Panc1 (cell line): Measurements from ENCODE around the gene CD44.

Experiments
- POLR2AphosphoS5 ChIP-seq: IDR thresholded peaks from 2 replicates; pipeline ENCODE4 v1.6.1; 2012; ENCODE audit warnings: mild to moderate bottlenecking, low read depth, low read length, moderate library complexity
- SIN3A ChIP-seq: IDR thresholded peaks from 2 replicates; pipeline ENCODE4 v1.6.1; 2012; ENCODE audit warnings: low read depth, mild to moderate bottlenecking, low read length, moderate library complexity, borderline replicate concordance; ENCODE audit not compliant: insufficient read depth
- TCF7L2 ChIP-seq: IDR thresholded peaks from 2 replicates; pipeline ENCODE4 v1.6.1; 2011; ENCODE audit warnings: mild to moderate bottlenecking, low read depth, low read length, inconsistent platforms
- TF ChIP-seq, protein P1 (sequence below): fragments of 450-650 bp; IDR thresholded peaks from 2 replicates; pipeline ENCODE4 v1.5.1; 2017; ENCODE audit warnings: mild to moderate bottlenecking
- TF ChIP-seq, protein P2 (sequence below), 2 experiments: IDR thresholded peaks; 2 replicates each; pipeline ENCODE4 v1.6.1; 2011 to 2012; ENCODE audit warnings: low read depth in 2 of 2, control low read depth in 1 of 2, low read length in 1 of 2, mild to moderate bottlenecking in 1 of 2, moderate library complexity in 1 of 2; ENCODE audit not compliant: insufficient read depth in 1 of 2

DNA sequence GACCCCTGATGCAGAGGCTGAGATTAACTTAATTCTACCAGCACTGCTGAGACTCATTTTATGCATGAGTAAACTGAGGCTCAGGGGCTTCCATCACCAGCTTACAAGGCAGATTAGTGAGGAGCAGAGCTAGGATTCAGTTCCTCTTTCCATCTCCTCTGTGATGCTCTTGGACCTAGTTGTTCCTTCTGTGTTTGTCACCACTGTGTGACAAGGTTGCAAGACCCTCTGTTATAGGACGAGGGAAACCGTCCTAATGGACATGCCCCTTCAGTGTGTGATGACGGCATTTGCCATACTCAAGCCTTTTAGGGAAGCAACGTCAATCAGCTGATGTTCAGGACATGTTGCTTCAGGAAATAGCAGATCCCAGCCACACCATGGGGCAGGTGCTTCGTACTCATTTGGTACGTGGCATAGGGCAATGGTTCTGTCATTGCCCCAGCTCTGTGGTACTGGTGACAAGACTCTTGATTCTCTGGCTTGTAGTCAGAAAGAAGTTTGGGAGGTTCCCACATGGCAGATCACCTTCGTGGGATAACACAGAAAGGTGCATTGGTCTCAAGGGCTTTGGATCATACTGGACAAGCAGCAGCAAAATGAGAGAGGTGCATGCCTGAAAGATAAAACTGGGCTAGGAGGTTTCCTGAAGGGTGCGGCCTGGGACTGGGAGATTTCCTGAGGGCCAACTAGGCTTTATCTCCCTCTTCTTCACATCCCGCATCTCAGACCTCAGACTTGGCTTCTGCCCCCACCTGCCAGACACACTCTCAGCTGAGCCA, 23.9 kb upstream of the CD44 start:
- TF ChIP-seq, protein P1, sequence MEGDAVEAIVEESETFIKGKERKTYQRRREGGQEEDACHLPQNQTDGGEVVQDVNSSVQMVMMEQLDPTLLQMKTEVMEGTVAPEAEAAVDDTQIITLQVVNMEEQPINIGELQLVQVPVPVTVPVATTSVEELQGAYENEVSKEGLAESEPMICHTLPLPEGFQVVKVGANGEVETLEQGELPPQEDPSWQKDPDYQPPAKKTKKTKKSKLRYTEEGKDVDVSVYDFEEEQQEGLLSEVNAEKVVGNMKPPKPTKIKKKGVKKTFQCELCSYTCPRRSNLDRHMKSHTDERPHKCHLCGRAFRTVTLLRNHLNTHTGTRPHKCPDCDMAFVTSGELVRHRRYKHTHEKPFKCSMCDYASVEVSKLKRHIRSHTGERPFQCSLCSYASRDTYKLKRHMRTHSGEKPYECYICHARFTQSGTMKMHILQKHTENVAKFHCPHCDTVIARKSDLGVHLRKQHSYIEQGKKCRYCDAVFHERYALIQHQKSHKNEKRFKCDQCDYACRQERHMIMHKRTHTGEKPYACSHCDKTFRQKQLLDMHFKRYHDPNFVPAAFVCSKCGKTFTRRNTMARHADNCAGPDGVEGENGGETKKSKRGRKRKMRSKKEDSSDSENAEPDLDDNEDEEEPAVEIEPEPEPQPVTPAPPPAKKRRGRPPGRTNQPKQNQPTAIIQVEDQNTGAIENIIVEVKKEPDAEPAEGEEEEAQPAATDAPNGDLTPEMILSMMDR: no peak
- TF ChIP-seq POLR2AphosphoS5 (no peak), SIN3A (no peak), TCF7L2 (no peak)
- TF ChIP-seq, protein P2, sequence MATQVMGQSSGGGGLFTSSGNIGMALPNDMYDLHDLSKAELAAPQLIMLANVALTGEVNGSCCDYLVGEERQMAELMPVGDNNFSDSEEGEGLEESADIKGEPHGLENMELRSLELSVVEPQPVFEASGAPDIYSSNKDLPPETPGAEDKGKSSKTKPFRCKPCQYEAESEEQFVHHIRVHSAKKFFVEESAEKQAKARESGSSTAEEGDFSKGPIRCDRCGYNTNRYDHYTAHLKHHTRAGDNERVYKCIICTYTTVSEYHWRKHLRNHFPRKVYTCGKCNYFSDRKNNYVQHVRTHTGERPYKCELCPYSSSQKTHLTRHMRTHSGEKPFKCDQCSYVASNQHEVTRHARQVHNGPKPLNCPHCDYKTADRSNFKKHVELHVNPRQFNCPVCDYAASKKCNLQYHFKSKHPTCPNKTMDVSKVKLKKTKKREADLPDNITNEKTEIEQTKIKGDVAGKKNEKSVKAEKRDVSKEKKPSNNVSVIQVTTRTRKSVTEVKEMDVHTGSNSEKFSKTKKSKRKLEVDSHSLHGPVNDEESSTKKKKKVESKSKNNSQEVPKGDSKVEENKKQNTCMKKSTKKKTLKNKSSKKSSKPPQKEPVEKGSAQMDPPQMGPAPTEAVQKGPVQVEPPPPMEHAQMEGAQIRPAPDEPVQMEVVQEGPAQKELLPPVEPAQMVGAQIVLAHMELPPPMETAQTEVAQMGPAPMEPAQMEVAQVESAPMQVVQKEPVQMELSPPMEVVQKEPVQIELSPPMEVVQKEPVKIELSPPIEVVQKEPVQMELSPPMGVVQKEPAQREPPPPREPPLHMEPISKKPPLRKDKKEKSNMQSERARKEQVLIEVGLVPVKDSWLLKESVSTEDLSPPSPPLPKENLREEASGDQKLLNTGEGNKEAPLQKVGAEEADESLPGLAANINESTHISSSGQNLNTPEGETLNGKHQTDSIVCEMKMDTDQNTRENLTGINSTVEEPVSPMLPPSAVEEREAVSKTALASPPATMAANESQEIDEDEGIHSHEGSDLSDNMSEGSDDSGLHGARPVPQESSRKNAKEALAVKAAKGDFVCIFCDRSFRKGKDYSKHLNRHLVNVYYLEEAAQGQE (IDR thresholded peaks at IDR 0.05; ENCODE audit: insufficient read depth in 1 of 2, low read depth in 2 of 2, low read length in 1 of 2): no peak
